ENCODE results near the gene DNAH9. TPM values are rescaled to one million over a fixed set of nuclear protein-coding genes. Genes with fewer than 3 reads are reported as not detected.

DNAH9 gene
- polyA plus RNA-seq, 1 donor from 2014 or later: 2.0 TPM

DNA sequence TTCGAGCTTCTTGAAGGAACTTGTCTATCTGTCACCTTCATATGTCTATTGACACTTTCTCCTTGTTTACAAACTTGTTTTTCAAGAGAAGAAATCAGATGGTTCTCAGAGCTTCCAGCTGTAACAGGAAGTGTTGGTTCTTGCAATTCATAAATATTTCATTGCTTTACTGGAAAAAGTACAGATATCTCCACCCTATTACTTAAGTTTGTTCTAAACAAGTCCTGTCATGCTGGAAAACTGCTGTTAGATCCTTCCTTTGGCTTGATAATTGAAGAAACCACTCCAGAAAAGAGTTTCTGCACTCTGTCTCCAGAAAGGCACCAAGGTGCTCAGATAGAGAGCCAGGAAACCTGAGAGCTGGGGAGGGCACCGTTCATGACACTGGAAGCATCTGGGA, 181.6 kb downstream of the DNAH9 start:
- Histone ChIP-seq H3K9ac (ENCODE audit: low read length) (no peak overlapping the region), H3K4me3 (ENCODE audit: low read length) (no peak overlapping the region), H3K9me3 (ENCODE audit: low read length) (no peaks in the 10 kb centered on the region), H3K36me3 (ENCODE audit: insufficient read depth, low read length) (no peaks in the 10 kb centered on the region), H3K9me2 (ENCODE audit: insufficient read depth, low read length) (no peaks in the 10 kb centered on the region), H3K27me3 (ENCODE audit: insufficient read depth, low read depth, low read length) (no peaks in the 10 kb centered on the region), H4K20me1 (ENCODE audit: insufficient read depth) (no peaks in the 10 kb centered on the region), H3K4me2 (ENCODE audit: low read length) (no peak overlapping the region), H3K27ac (ENCODE audit: low read length) (no peak overlapping the region), H2AFZ (ENCODE audit: low read depth, low read length) (no peak overlapping the region), H3F3A (ENCODE audit: insufficient read depth, low read length, poor library complexity, severe bottlenecking) (no peaks in the 10 kb centered on the region), H3K79me2 (replicated peaks; ENCODE audit: insufficient read depth, low read length) (no peaks in the 10 kb centered on the region)
- TF ChIP-seq EP300 (conservative IDR thresholded peaks at IDR 0.05; ENCODE audit: poor library complexity, severe bottlenecking): no peak
- TF ChIP-seq SMC3 (conservative IDR thresholded peaks at IDR 0.05; ENCODE audit: poor library complexity): no peak
- no peak for TF ChIP-seq RAD21 (conservative IDR thresholded peaks at IDR 0.05)
- no peak for TF ChIP-seq POLR2AphosphoS5 (IDR thresholded peaks at IDR 0.05)
- TF ChIP-seq EZH2 (IDR thresholded peaks at IDR 0.05; ENCODE audit: borderline replicate concordance, insufficient read depth, low read length, poor library complexity, severe bottlenecking): no peak

- H4K20me1 ChIP-seq (ENCODE audit: insufficient read depth): no peaks in the 10 kb centered on the region
- no peaks in the 10 kb centered on the region for H3K27me3 ChIP-seq (ENCODE audit: insufficient read depth, low read depth, low read length)
- no peaks in the 10 kb centered on the region for H3F3A ChIP-seq (ENCODE audit: insufficient read depth, low read length, poor library complexity, severe bottlenecking)
- TF ChIP-seq MXI1 (conservative IDR thresholded peaks at IDR 0.05; ENCODE audit: poor library complexity, severe bottlenecking) (no peak), REST (IDR thresholded peaks at IDR 0.05; ENCODE audit: borderline replicate concordance) (no peak), SMC3 (conservative IDR thresholded peaks at IDR 0.05; ENCODE audit: poor library complexity) (no peak), RAD21 (conservative IDR thresholded peaks at IDR 0.05) (no peak), EP300 (conservative IDR thresholded peaks at IDR 0.05; ENCODE audit: poor library complexity, severe bottlenecking) (no peak), POLR2AphosphoS5 (IDR thresholded peaks at IDR 0.05) (no peak), CTCF (IDR thresholded peaks at IDR 0.05; ENCODE audit: poor library complexity, severe bottlenecking) (no peak), TAF1 (IDR thresholded peaks at IDR 0.05; ENCODE audit: low read depth) (no peak), EZH2 (IDR thresholded peaks at IDR 0.05; ENCODE audit: borderline replicate concordance, insufficient read depth, low read length, poor library complexity, severe bottlenecking) (no peak)
- no peaks in the 10 kb centered on the region for H3K36me3 ChIP-seq (ENCODE audit: insufficient read depth, low read length)
- H3K4me3 ChIP-seq (ENCODE audit: low read length): no peak overlapping the region
- H3K9me2 ChIP-seq (ENCODE audit: insufficient read depth, low read length): no peaks in the 10 kb centered on the region
- H3K4me2 ChIP-seq (ENCODE audit: low read length): no peak overlapping the region
- H3K9ac ChIP-seq (ENCODE audit: low read length): no peak overlapping the region
- H3K9me3 ChIP-seq (ENCODE audit: low read length): no peaks in the 10 kb centered on the region
- H3K27ac ChIP-seq (ENCODE audit: low read length): no peak overlapping the region
- H2AFZ ChIP-seq (ENCODE audit: low read depth, low read length): no peak overlapping the region
- no peaks in the 10 kb centered on the region for H3K79me2 ChIP-seq (replicated peaks; ENCODE audit: insufficient read depth, low read length)
These were observed 182.4 kb downstream of the DNAH9 start for GRCh38 chr17:11780621-11781020.

Measured in neural cell (in vitro differentiated cells).